ENCODE results near the gene TRERF1. TPM values are rescaled to one million over a fixed set of nuclear protein-coding genes. Genes with fewer than 3 reads are reported as not detected.

Gene TRERF1
- polyA plus RNA-seq, 1 donor (not counting 4 experiments of a cell fraction or from before 2014, with no cell fraction given): 4.8 TPM

- FAIRE-seq (no peak), DNase-seq (ENCODE audit: low read depth, low spot score) (no peak)
- Histone ChIP-seq H3K4me3 (ENCODE audit: control insufficient read depth in 2 of 3, extremely low read depth in 1 of 3, insufficient read depth in 2 of 3, low read depth in 1 of 3, low read length in 3 of 3) (peak overlapping the region in 2 of 3 experiments; percentile 39 to 43), H3K36me3 (ENCODE audit: control insufficient read depth in 2 of 2, extremely low read depth in 1 of 2, insufficient read depth in 2 of 2, low read length in 2 of 2) (peaks cover 5 to 11% of the 10 kb centered on the region in 2 experiments), H3K27ac (ENCODE audit: control insufficient read depth, insufficient read depth, low read length) (peak overlapping the region; percentile 95), H4K20me1 (ENCODE audit: control insufficient read depth, extremely low read depth, insufficient read depth, low read length) (no peaks in the 10 kb centered on the region), H3K79me2 (ENCODE audit: control insufficient read depth, insufficient read depth, low read length) (no peaks in the 10 kb centered on the region), H3K4me1 (ENCODE audit: control insufficient read depth, extremely low read depth, insufficient read depth, low read length) (peaks cover 48% of the 10 kb centered on the region), H3K27me3 (ENCODE audit: control insufficient read depth, extremely low read depth, insufficient read depth, low read length) (no peaks in the 10 kb centered on the region), H2AFZ (ENCODE audit: control insufficient read depth, low read length) (peak overlapping the region; percentile 49), H3K4me2 (ENCODE audit: control insufficient read depth, extremely low read depth, insufficient read depth, low read depth, low read length) (peak overlapping the region; percentile 74), H3K9ac (ENCODE audit: control insufficient read depth, extremely low read depth, insufficient read depth, low read length) (peak overlapping the region; percentile 74), H3K9me3 (ENCODE audit: control insufficient read depth, low read depth, low read length) (no peaks in the 10 kb centered on the region), H3K9me1 (ENCODE audit: control insufficient read depth, extremely low read depth, insufficient read depth, low read length) (no peaks in the 10 kb centered on the region)
- dilution Hi-C loops (cut with MboI; ENCODE audit: extremely low pct_ligation_motif_present, low sequenced_read_pairs): no loop called here
- no peak for TF ChIP-seq CTCF (optimal IDR thresholded peaks at IDR 0.05 in 1 of 3, IDR thresholded peaks at IDR 0.05 in 1 of 3, conservative IDR thresholded peaks at IDR 0.05 in 1 of 3; ENCODE audit: extremely low read depth in 1 of 3, insufficient read depth in 2 of 3, low read length in 3 of 3)
- TF ChIP-seq EZH2 (IDR thresholded peaks at IDR 0.05; ENCODE audit: low read length): no peak
Measured at GRCh38 chr6:42227173-42227850, 224.4 kb downstream of the TRERF1 start.

GRCh38 chr6:42226645-42227143, 225.0 kb downstream of the TRERF1 start:
- dilution Hi-C loops (cut with MboI; ENCODE audit: extremely low pct_ligation_motif_present, low sequenced_read_pairs): no loop called here
- peak overlapping the region; percentile 74 for H3K9ac ChIP-seq (ENCODE audit: control insufficient read depth, extremely low read depth, insufficient read depth, low read length)

More at GRCh38 chr6:42226645-42227143, 225.0 kb downstream of the TRERF1 start:
- Histone ChIP-seq H2AFZ (ENCODE audit: control insufficient read depth, low read length) (no peak overlapping the region), H3K9me3 (ENCODE audit: control insufficient read depth, low read depth, low read length) (no peaks in the 10 kb centered on the region), H3K36me3 (ENCODE audit: control insufficient read depth in 2 of 2, extremely low read depth in 1 of 2, insufficient read depth in 2 of 2, low read length in 2 of 2) (peaks cover 5 to 11% of the 10 kb centered on the region in 2 experiments), H4K20me1 (ENCODE audit: control insufficient read depth, extremely low read depth, insufficient read depth, low read length) (no peaks in the 10 kb centered on the region), H3K4me2 (ENCODE audit: control insufficient read depth, extremely low read depth, insufficient read depth, low read depth, low read length) (peak overlapping the region; percentile 74), H3K4me1 (ENCODE audit: control insufficient read depth, extremely low read depth, insufficient read depth, low read length) (peaks cover 53% of the 10 kb centered on the region), H3K79me2 (ENCODE audit: control insufficient read depth, insufficient read depth, low read length) (no peaks in the 10 kb centered on the region), H3K27me3 (ENCODE audit: control insufficient read depth, extremely low read depth, insufficient read depth, low read length) (no peaks in the 10 kb centered on the region), H3K4me3 (ENCODE audit: control insufficient read depth in 2 of 3, extremely low read depth in 1 of 3, insufficient read depth in 2 of 3, low read depth in 1 of 3, low read length in 3 of 3) (peak overlapping the region in 1 of 3 experiments; percentile 22), H3K27ac (ENCODE audit: control insufficient read depth, insufficient read depth, low read length) (peak overlapping the region; percentile 95), H3K9me1 (ENCODE audit: control insufficient read depth, extremely low read depth, insufficient read depth, low read length) (no peaks in the 10 kb centered on the region)
- DNase-seq (ENCODE audit: low read depth, low spot score) (peak; percentile 97), FAIRE-seq (peak; percentile 92)
- TF ChIP-seq CTCF (optimal IDR thresholded peaks at IDR 0.05 in 1 of 3, IDR thresholded peaks at IDR 0.05 in 1 of 3, conservative IDR thresholded peaks at IDR 0.05 in 1 of 3; ENCODE audit: extremely low read depth in 1 of 3, insufficient read depth in 2 of 3, low read length in 3 of 3) (no peak), EZH2 (IDR thresholded peaks at IDR 0.05; ENCODE audit: low read length) (no peak)

Measured in keratinocyte (primary cell).